ENCODE results near the gene EXOC6.

- no peak for TF ChIP-seq ZFX (IDR thresholded peaks at IDR 0.05; ENCODE audit: borderline replicate concordance)
- TF ChIP-seq, protein P1, sequence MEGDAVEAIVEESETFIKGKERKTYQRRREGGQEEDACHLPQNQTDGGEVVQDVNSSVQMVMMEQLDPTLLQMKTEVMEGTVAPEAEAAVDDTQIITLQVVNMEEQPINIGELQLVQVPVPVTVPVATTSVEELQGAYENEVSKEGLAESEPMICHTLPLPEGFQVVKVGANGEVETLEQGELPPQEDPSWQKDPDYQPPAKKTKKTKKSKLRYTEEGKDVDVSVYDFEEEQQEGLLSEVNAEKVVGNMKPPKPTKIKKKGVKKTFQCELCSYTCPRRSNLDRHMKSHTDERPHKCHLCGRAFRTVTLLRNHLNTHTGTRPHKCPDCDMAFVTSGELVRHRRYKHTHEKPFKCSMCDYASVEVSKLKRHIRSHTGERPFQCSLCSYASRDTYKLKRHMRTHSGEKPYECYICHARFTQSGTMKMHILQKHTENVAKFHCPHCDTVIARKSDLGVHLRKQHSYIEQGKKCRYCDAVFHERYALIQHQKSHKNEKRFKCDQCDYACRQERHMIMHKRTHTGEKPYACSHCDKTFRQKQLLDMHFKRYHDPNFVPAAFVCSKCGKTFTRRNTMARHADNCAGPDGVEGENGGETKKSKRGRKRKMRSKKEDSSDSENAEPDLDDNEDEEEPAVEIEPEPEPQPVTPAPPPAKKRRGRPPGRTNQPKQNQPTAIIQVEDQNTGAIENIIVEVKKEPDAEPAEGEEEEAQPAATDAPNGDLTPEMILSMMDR (IDR thresholded peaks at IDR 0.05): no peak
Measured at GRCh38 chr10:93075369-93076221, 227.3 kb downstream of the EXOC6 start.

All from 22Rv1 (cell line).